ENCODE results near the gene ZNF197.
"Not testable (repeated sequence)": the region's sequence is repeated elsewhere in the genome, so short reads cannot be mapped to it uniquely, and the experiment has no call there.

ZNF197 gene

GRCh38 chr3:44624749-44625480, at the start of gene ZNF197:
ZNF197 (plus strand) TSS chr3:44625036; CDS start chr3:44629155, 4,119 bp downstream.
- DNase-seq: peak; percentile 32

DNA sequence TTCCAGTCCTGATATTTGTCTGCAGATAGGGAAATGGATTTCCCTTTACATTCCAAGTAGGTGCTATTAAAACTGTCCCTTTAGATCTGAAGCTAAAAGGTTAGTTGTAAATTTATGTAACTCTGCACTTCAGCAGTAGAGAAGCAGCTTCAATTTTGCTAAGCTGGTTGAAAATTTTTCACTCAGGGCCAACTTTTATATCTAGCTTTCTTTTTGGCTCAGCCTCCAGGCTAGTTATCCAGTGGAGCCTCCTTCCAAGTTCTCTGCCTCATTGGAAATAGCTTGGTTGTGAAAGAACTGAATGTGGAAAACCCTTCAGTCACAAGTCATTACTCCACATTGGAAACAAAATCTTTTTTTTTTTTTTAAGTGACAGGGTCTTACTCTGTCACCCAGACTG, 48.2 kb upstream of the ZNF197 start:
- DNase-seq: no peak

GRCh38 chr3:44577354-44577952, 47.4 kb upstream of the ZNF197 start:
- DNase-seq: not testable (repeated sequence)

- not testable (repeated sequence) for DNase-seq
Measured at GRCh38 chr3:44578316-44578715, 46.5 kb upstream of the ZNF197 start.

- DNase-seq: not testable (repeated sequence)
Measured at GRCh38 chr3:44578924-44579515, 45.8 kb upstream of the ZNF197 start.

DNA sequence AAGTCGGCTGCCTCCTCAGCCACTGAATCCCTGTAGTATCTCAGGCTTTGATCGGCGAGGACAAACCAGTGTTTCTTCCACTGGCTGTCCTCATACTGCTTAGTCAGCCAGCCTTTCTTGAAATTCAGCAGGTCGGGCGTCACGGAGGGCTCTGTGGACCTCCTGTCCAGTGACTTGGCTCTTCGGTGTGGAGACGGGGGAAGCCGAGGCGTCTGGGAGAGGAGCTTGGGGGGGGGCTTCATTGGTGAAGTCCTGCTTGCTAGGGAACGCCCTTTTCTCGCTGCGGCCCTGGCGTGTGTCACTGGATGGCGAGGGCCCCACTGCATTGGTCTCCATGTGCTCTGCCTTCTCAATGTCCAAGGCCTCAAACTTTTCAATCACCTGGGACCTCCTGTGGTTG, 45.1 kb upstream of the ZNF197 start:
- DNase-seq: not testable (repeated sequence)

- DNase-seq: not testable (repeated sequence)
Measured at GRCh38 chr3:44580971-44581370, 43.9 kb upstream of the ZNF197 start.

- DNase-seq: no peak
Measured at GRCh38 chr3:44584646-44585501, 40.0 kb upstream of the ZNF197 start, which contains the start of gene ZNF660. ZNF660 (plus strand) TSS chr3:44584964; CDS start chr3:44594194, 9,230 bp downstream.

GRCh38 chr3:44596621-44597020, 28.2 kb upstream of the ZNF197 start:
- no peak for DNase-seq

DNA sequence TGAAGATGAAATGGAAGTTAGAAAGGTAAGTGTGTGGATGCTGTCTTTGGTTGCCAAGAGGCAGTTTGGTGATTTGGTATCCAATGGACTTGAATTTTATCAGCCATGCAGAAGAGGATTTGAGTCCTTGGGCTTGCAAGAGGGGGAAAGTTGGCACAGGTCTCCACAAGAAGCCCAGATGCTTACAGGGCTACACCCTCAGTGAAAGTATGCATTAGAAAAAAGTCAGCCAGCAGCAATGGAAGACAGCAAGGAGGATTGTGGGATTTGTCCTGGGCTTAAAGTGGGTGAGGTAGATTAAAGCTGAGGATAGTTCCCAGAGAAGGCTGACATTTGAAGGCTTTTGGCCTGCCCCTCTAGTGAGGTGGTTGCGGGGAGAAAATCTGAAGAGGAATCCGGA, 23.1 kb upstream of the ZNF197 start:
- DNase-seq: no peak

- DNase-seq: no peak
Measured at GRCh38 chr3:44612678-44613077, 12.2 kb upstream of the ZNF197 start.

DNA sequence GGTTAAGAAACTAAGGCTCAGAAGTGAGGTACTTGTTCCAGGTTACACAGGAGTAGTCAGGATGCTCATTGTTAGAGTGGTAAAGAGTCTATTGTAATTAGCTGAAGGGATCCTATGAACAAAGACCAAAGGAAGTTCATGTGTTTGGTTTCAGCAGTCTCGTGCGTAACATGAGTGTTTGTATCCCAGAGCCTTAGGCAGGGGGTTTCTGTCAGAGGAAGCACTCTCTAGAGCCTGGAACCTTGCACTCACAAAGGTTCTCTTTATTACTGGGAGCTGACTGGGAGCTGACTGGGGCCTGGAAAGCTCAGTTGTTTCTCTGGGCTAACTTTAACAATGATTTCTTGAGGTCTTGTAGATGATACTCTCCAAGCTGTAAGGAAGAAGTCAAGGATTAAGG, 3.9 kb downstream of the ZNF197 start:
- DNase-seq: no peak

- DNase-seq: no peak
Measured at GRCh38 chr3:44632193-44632592, 7.4 kb downstream of the ZNF197 start.

- no peak for DNase-seq
Measured at GRCh38 chr3:44642337-44642736, 17.5 kb downstream of the ZNF197 start.

DNA sequence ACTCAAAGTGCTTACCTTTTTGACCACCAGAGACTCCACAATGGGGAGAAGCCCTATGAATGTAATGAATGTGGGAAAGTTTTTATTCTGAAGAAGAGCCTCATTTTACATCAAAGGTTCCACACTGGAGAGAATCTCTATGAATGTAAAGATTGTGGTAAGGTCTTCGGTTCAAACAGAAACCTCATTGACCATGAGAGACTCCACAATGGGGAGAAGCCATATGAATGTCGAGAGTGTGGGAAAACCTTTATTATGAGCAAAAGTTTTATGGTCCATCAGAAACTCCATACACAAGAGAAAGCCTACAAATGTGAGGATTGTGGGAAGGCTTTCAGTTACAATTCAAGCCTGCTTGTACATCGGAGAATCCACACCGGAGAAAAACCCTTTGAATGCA, 18.2 kb downstream of the ZNF197 start:
- no peak for DNase-seq

DNA sequence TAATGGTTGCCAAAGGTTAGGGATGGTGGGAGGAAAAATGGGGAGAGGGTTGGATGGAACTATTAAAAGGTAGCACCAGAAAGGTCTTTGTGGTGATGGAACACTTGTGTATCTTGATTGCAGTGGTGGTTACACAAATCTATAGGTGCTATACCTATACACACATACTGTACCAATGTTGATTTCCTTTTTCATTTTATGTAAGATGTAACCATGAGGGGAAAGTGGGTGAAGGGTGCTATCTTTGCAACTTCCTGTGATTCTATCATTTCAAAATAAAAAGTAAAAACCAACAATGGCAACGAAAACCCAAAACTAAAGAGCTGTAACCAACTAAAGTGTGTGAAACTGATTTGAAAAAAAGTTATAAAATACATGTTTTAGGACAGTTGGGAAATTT, 22.9 kb downstream of the ZNF197 start:
- no peak for DNase-seq

GRCh38 chr3:44648564-44649229, 23.9 kb downstream of the ZNF197 start, which contains the start of gene ZNF35:
ZNF35 (plus strand) TSS chr3:44648732; CDS start chr3:44651068, 2,336 bp downstream.
- peak; percentile 4 for DNase-seq

- DNase-seq: no peak
Measured at GRCh38 chr3:44649709-44650108, 24.9 kb downstream of the ZNF197 start.

DNA sequence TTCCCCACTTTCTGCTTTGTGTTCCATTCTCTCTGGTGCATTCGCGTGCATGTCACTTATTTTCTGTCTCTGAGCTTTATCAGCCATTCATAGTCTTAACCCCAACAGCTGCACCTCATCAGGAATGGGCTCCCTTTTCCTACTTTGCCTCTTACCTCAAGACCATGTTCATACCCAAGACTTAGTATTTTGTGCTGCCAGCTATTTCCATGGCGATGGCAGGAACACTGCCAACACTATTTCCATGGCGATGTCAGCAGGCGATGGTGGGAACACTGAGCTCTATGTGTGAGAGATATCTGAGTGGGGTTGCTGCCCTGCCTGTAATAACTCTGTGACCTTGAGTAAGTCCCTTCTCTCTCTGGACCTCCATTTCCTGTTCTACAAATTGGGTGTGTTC, 29.2 kb downstream of the ZNF197 start:
- no peak for DNase-seq

- DNase-seq: no peak
Measured at GRCh38 chr3:44659015-44659414, 34.2 kb downstream of the ZNF197 start.

DNA sequence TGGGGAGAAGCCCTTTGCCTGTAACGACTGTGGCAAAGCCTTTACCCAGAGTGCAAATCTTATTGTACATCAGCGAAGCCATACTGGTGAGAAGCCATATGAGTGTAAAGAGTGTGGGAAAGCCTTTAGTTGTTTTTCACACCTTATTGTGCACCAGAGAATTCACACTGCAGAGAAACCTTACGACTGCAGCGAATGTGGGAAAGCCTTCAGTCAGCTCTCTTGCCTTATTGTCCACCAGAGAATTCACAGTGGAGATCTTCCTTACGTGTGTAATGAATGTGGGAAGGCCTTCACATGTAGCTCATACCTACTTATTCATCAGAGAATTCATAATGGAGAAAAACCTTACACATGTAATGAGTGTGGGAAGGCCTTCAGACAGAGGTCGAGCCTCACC, 34.6 kb downstream of the ZNF197 start:
- DNase-seq: no peak

GRCh38 chr3:44661189-44661588, 36.4 kb downstream of the ZNF197 start:
- no peak for DNase-seq

Data from activated T-cell treated with anti-CD3 and anti-CD28 coated beads for 4 hours (primary cell).